22Rv1 (cell line): ENCODE data around the gene MORN3.

Experiments used
- H3K27ac ChIP-seq: fragments of 450-650 bp; 2 replicates; pipeline ENCODE4 v1.5.1; 2017
- CTCF ChIP-seq: fragments of 450-650 bp; IDR thresholded peaks from 2 replicates; pipeline ENCODE4 v1.5.1; 2017; ENCODE audit warnings: mild to moderate bottlenecking
- ZFX ChIP-seq: fragments of 450-650 bp; IDR thresholded peaks from 2 replicates; pipeline ENCODE4 v1.6.1; 2017; ENCODE audit warnings: antibody characterized with exemption, borderline replicate concordance

Gene MORN3

DNA sequence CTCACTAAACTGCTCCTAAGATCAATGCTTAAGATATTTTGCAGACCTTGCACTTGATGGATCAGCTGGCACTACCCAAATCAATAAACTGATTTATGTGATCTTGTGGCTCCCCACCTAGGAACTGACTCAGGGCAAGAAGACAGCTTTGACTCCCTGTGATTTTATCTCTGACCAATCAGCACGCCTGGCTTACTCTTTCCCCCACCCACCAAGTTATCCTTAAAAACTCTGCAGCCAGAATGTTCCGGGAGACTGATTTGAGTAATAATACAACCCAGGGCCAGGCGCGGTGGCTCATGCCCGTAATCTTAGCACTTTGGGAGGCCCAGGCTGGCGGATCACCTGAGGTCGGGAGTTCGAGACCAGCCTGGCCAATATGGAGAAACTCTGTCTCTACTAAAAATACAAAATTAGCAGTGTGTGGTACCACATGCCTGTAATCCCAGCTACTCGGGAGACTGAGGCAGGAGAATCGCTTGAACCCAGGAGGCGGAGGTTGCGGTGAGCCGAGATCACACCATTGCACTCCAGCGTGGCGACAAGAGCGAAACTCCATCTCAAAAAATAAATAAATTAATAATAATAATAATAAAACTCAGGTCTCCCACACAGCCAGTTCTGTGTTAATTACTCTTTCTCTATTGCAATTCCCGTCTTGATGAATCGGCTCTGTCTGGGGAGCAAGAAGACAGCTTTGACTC lies 12.0 kb downstream of the MORN3 start:
- TF ChIP-seq CTCF (no peak), ZFX (no peak)

GRCh38 chr12:121656122-121656521 lies 13.3 kb downstream of the MORN3 start:
- no peak for TF ChIP-seq ZFX
- TF ChIP-seq CTCF = no peak
- no peak overlapping the region for H3K27ac ChIP-seq

More for the DNA sequence above, 12.0 kb downstream of the MORN3 start:
- no peak overlapping the region for H3K27ac ChIP-seq

DNA sequence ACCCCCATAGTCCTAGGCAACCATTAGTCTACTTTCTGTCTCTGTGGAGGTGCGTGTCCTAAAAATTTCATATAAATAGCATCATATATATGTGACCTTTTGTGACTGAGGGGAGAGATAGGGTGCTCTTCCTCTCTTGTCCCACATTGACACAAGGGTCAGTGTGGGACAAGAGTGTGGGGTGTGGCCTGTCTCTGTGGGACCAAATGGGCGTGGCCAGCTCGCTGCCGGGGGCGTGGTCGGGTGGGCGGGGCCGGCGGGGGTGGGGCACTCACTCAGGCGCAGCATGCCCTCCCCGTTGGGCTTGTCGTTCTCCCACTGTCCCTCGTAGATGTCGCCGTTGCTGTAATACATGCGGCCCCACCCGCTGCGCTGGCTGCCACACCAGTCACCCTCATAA lies 15.5 kb downstream of the MORN3 start:
- TF ChIP-seq ZFX = no peak
- no peak for TF ChIP-seq CTCF

DNA sequence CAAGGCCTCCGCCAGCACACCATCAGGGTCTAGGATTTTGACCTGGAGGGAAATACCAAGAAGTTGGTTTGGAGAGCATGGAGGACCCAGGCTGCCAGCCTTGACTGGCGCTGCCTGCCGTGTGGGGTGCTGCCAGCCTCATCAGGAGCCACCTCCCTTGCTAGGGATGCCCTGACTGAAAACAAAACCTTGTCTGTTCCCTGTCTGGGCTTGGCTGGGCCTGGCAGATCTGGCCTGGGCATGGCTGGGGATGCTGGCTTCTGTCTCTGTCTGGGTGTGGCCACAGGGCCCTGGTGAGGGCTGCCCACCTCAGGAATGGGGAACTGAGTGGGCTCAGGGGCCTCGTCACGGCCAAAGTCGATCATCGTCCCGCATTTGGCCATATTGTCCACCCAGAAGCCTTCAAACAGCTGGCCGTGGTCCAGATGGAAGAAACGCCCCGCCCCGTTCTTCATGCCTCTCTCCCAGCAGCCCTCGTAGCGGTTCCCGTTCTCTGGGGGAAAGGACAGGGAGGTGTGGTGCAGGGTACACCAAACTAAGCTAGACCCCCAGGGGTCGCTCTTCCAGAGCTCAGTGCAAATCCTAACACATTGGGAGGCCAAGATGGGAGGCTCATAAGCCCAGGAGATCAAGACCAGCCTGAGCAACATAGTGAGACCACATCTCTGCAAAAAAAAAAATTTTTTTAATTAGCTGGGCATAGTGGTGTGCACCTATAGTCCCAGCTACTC lies 16.5 kb downstream of the MORN3 start:
- H3K27ac ChIP-seq = no peak overlapping the region
- no peak for TF ChIP-seq ZFX
- TF ChIP-seq CTCF = no peak

More for the DNA sequence above, 15.5 kb downstream of the MORN3 start:
- H3K27ac ChIP-seq = no peak overlapping the region

GRCh38 chr12:121651320-121651719 lies 18.1 kb downstream of the MORN3 start:
- H3K27ac ChIP-seq = no peak overlapping the region

GRCh38 chr12:121649819-121650353 lies 19.6 kb downstream of the MORN3 start:
- H3K27ac ChIP-seq = no peak overlapping the region

More at GRCh38 chr12:121651320-121651719, 18.1 kb downstream of the MORN3 start:
- no peak for TF ChIP-seq ZFX
- no peak for TF ChIP-seq CTCF

More at GRCh38 chr12:121649819-121650353, 19.6 kb downstream of the MORN3 start:
- no peak for TF ChIP-seq CTCF
- TF ChIP-seq ZFX = no peak
